GM19043 (cell line): ENCODE data around the gene POMGNT1.
A peak's percentile ranks its signal among the peaks of the same experiment; 100 is the strongest.
"Not testable (repeated sequence)": the region's sequence is repeated elsewhere in the genome, so short reads cannot be mapped to it uniquely, and the experiment has no call there.

Source experiments
- ATAC-seq: cut with Tn5 transposase; IDR thresholded peaks from one replicate; pipeline ENCODE4 v1.9.1; 2021; ENCODE audit warnings: low read depth; ENCODE audit not compliant: unreplicated experiment

The POMGNT1 gene

DNA sequence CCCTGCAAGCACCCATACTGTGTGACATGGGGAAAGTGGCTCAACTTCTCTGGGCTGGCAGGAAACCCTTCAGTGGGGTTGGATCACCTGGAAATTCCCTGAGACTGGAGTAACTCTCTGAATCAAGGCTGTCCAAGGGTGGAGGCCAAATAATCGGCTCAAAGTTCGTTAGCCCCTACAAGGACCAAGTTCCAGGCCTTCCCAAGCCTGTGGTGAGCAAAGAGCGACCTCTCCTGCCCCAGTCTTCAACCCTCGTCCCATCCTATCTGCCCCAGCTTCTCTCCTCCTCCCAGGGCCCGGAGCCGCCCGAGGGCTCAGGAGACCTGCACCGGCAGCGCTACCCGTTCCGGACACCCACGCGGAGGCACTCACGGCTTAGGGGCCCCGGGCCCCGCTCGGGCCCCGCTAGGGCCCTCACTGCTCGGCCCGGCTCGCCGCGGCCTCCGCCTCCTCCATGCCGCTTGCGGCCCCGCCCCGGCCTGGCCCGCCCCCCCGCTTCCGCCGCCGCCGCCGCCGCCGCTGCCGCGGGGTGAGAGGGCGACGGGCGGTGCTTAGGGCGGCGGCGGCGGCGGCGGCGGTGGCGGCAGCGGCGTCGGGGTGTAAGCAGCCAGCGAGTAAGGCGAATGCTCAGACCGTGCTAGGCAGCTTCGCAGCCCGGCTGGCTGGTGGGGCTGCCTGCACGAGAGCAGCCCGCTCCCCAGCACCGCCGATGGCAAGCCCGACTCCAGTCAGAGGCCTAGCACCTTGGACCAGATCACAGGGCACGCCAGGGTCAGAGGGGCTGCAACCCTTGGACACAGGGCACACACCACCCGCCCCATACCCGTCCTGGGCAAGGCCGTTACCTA lies at the start of gene POMGNT1:
POMGNT1 (minus strand) TSS at position 471 of the 848 bp plus-strand sequence. CDS start 613 bp downstream, outside the sequence.
- peak; percentile 77 for ATAC-seq

DNA sequence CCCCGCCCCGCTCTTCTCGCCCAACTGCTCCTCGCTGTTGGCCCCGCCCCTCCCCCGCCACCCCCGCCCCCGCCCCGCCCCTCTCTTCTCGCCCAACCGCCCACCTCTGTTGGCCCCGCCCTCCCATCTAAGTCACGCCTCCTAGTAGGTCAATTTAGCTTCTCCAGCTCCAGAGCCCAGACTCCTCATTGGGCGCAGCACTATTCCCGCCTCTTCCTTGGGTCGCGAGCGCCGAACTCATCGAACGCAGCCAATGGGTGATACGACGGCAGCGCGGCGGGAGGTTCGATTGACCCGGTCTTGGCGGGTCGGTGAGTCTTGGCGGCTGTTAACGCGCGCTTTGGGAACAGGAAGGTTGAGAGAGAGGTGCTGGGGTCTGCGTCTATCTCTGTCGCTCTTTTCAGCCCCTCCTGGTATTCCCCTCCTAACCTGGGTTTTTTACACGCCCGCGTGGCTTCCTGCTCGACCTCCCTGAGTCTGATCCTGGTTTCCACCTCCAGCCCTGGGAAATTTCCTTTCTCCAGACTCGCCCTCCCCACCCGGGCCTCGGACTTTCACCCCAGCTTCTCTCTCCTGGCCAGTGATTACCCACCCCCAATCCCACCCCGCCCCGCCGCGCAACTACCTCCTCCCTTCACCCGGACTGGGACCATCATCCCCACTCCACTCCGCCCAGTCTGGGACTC lies 49.3 kb upstream of the POMGNT1 start, which contains the start of gene RAD54L:
RAD54L (plus strand) TSS at position 328 of the 686 bp plus-strand sequence. CDS start 643 bp downstream, outside the sequence.
- peak; percentile 94 for ATAC-seq

DNA sequence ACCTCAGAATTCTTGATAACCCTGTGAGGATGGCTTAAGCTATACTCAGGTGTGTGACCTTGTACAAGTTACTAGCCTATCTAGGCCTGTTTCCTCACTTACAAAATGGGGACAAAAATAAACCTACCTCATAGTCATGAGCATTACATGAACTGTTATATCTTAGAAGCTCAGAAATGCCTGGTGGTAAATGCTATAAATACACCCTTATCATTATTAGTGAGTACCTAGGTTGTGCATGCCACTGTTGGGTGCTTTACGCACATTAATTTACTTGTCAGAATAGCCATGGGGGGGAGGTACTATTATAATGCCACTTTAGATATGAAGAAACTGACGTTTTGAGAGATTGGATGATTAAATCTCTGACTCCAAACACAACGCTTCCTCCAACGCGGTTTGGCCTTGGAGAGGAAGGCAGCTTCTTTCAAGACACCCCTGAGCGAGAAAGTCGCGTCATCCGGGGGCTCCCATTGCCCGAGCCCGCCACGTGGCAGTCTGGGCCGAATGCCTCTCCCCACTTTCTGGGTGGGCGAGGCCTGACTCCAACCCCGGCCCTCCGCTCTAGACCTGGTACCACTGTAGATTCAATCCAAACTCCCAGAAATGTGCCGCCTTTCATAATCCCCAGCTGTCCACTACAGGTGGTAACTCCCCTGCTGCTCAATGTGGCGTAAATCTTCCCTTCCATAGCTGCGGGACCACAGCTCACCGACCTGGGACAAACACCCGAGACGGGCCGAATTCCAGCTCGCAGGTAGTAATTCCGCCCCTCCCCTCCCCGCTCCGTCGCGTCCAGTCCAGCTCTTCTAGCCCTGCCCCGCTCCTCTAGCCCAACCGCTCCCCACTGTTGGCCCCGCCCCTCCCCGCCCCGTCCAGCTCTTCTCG lies 48.6 kb upstream of the POMGNT1 start:
- peak; percentile 33 for ATAC-seq

DNA sequence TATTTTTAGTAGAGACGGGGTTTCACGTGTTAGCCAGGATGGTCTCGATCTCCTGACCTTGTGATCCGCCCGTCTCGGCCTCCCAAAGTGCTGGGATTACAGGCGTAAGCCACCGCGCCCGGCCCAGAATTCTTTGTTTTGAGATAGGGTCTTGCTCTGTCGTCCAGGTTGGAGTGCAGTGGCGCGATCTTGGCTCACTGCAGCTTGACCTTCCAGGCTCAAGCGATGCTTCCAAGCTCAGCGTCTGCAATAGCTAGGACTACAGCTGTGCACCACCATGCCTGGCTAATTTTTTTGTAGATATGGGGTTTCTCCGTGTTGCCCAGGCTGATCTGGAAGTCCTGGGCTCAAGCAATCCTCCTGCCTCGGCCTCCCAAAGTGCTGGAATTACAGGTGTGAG lies 47.9 kb upstream of the POMGNT1 start:
- not testable (repeated sequence) for ATAC-seq

- no peak for ATAC-seq
Measured at GRCh38 chr1:46244656-46245371, 46.6 kb upstream of the POMGNT1 start.

- not testable (repeated sequence) for ATAC-seq
Measured at GRCh38 chr1:46243831-46244230, 45.6 kb upstream of the POMGNT1 start.

GRCh38 chr1:46242918-46243317 lies 44.7 kb upstream of the POMGNT1 start:
- ATAC-seq = no peak

DNA sequence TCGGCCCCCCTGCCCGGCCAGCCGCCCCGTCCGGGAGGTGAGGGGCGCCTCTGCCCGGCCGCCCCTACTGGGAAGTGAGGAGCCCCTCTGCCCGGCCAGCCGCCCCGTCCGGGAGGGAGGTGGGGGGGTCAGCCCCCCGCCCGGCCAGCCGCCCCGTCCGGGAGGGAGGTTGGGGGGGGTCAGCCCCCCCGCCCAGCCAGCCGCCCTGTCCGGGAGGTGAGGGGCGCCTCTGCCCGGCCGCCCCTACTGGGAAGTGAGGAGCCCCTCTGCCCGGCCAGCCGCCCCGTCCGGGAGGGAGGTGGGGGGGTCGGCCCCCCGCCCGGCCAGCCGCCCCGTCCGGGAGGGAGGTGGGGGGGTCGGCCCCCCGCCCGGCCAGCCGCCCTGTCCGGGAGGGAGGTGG lies 43.5 kb upstream of the POMGNT1 start:
- not testable (repeated sequence) for ATAC-seq

- not testable (repeated sequence) for ATAC-seq
Measured at GRCh38 chr1:46238865-46239264, 40.6 kb upstream of the POMGNT1 start.

DNA sequence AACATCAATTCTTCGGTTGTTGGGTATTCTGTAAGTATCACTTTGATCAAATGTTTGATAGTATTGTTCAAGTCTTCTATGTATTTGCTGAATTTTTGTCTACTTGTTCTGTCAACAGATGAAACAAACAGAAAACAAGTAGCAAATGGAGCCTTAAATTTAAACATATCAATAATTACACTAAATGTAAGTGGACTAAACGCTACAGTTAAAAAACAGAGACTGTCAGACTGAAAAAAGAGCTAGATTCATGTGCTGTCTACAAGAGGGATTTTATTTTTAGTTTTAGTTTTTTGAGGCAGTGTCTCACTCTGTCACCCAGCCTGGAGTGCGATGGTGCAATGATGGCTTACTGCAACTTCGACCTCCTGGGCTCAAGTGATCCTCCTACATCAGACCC lies 38.6 kb upstream of the POMGNT1 start:
- no peak for ATAC-seq

DNA sequence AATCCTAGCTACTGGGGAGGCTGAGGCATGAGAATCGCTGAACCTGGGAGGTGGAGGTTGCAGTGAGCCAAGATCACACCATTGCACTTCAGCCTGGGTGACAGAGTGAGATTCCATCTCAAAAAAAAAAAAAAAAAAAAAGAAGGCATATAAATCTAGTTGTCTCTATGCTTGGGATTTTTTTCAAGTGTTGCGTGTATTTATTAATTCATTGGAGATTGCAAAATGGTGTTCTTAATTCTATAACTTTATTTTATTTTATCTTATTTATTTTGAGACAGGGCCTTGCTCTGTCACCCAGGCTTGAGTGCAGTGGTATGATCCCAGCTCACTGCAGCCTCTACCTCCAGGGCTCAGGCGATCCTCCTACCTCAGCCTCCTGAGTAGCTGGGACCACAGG lies 33.0 kb upstream of the POMGNT1 start:
- not testable (repeated sequence) for ATAC-seq

- no peak for ATAC-seq
Measured at GRCh38 chr1:46224966-46225365, 26.7 kb upstream of the POMGNT1 start.

- peak; percentile 86 for ATAC-seq
Measured at GRCh38 chr1:46223472-46223943, 25.3 kb upstream of the POMGNT1 start.

DNA sequence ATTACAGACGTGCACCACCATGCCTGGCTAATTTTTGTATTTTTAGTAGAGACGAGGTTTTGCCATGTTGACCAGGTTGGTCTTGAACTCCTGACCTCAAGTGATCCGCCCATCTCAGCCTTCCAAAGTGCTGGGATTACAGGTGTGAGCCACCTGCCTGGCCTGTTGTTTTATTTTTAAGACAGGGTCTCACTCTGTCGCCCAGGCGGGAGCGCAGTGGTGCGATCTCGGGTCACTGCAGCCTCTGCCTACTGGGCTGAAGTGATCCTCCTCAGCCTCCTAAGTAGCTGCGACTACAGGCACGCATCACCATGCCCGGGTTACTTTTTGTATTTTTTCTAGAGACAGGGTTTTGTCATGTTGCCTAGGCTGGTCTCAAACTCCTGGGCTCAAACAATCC lies 24.8 kb upstream of the POMGNT1 start:
- not testable (repeated sequence) for ATAC-seq

DNA sequence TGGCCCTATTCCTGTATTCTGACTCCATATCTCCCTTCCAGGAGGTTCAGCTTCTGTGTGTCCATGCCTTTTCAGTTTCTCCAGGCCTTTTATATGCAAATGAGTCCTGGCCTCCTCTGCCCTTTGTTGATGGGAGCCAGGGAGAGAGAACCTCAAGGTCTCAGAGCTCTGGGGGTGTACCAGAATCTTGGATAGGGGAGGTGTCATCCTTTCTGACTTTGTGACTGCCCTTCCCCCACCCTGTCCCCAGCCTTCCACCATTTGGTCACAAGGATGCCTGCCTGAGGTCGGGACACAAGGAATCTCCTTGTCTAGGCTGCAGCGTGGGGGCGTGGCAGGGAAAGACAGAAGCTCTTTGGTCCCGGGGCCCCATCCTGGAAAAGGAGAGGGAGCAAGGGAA lies 23.5 kb upstream of the POMGNT1 start:
- ATAC-seq = no peak

- ATAC-seq = no peak
Measured at GRCh38 chr1:46220808-46221207, 22.6 kb upstream of the POMGNT1 start.

GRCh38 chr1:46219551-46220520 lies 21.6 kb upstream of the POMGNT1 start:
- ATAC-seq = no peak

- ATAC-seq = no peak
Measured at GRCh38 chr1:46218443-46218842, 20.2 kb upstream of the POMGNT1 start.

GRCh38 chr1:46215504-46215903 lies 17.3 kb upstream of the POMGNT1 start:
- no peak for ATAC-seq
